Tibial nerve (tissue), 4 donors: ENCODE measurements around the gene HCFC1R1.
"Not testable (repeated sequence)": the region's sequence is repeated elsewhere in the genome, so short reads cannot be mapped to it uniquely, and the experiment has no call there.

Experiments
- CTCF ChIP-seq, 5 experiments: fragments of 200-600 bp in 3 of 5; fragments of 450-650 bp in 2 of 5; sonication (generic) in 3 of 5; IDR thresholded peaks; one replicate each; pipeline ENCODE4 v1.5.1; 2016 to 2019; ENCODE audit warnings: antibody characterized with exemption in 5 of 5, mild to moderate bottlenecking in 3 of 5, moderate library complexity in 2 of 5
- EP300 ChIP-seq, 2 donors: sonication (generic); formaldehyde crosslinking; IDR thresholded peaks; one replicate each; pipeline ENCODE4 v1.6.1; 2017; ENCODE audit warnings: antibody characterized with exemption in 2 of 2, mild to moderate bottlenecking in 1 of 2
- POLR2A ChIP-seq, 2 donors: fragments of 450-650 bp; IDR thresholded peaks; one replicate each; pipeline ENCODE4 v1.6.1; 2017; ENCODE audit warnings: antibody characterized with exemption in 2 of 2, mild to moderate bottlenecking in 2 of 2, moderate library complexity in 2 of 2

- TF ChIP-seq CTCF, EP300, POLR2A (IDR thresholded peaks at IDR 0.05): not testable (repeated sequence)
Measured at GRCh38 chr16:3072576-3073263, 49.0 kb upstream of the HCFC1R1 start.
